ENCODE results near the gene CD72.

CD72 gene, protein sequence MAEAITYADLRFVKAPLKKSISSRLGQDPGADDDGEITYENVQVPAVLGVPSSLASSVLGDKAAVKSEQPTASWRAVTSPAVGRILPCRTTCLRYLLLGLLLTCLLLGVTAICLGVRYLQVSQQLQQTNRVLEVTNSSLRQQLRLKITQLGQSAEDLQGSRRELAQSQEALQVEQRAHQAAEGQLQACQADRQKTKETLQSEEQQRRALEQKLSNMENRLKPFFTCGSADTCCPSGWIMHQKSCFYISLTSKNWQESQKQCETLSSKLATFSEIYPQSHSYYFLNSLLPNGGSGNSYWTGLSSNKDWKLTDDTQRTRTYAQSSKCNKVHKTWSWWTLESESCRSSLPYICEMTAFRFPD

GRCh38 chr9:35618325-35618727, at the start of gene CD72:
Gene CD72, minus strand, starts transcription at chr9:35618413. Its CDS starts 110 bp downstream, at chr9:35618303.
- H3K9me3 Mint-ChIP-seq, result no peaks in the 10 kb centered on the region
- no peaks in the 10 kb centered on the region for H3K27me3 Mint-ChIP-seq
- H3K4me3 Mint-ChIP-seq, result peak within 1 kb of the TSS; percentile 80
- H3K4me1 Mint-ChIP-seq, result peaks cover 90% of the 10 kb centered on the region
- peak within 1 kb of the TSS; percentile 95 for H3K27ac Mint-ChIP-seq
- peak; percentile 63 for ATAC-seq
- peaks cover 26% of the 10 kb centered on the region for H3K36me3 Mint-ChIP-seq

- H3K27ac Mint-ChIP-seq, result no peak overlapping the region
- ATAC-seq, result no peak
- H3K9me3 Mint-ChIP-seq, result no peaks in the 10 kb centered on the region
- H3K36me3 Mint-ChIP-seq, result no peaks in the 10 kb centered on the region
- H3K4me1 Mint-ChIP-seq, result peaks cover 19% of the 10 kb centered on the region
- H3K27me3 Mint-ChIP-seq, result no peaks in the 10 kb centered on the region
- no peak overlapping the region for H3K4me3 Mint-ChIP-seq
Observed at GRCh38 chr9:35667939-35668338, 49.7 kb upstream of the CD72 start.

GRCh38 chr9:35666549-35666948, 48.3 kb upstream of the CD72 start:
- H3K36me3 Mint-ChIP-seq, result no peaks in the 10 kb centered on the region
- no peaks in the 10 kb centered on the region for H3K27me3 Mint-ChIP-seq
- peak; percentile 56 for ATAC-seq
- H3K9me3 Mint-ChIP-seq, result no peaks in the 10 kb centered on the region
- H3K27ac Mint-ChIP-seq, result no peak overlapping the region
- no peak overlapping the region for H3K4me3 Mint-ChIP-seq
- H3K4me1 Mint-ChIP-seq, result peaks cover 33% of the 10 kb centered on the region

DNA sequence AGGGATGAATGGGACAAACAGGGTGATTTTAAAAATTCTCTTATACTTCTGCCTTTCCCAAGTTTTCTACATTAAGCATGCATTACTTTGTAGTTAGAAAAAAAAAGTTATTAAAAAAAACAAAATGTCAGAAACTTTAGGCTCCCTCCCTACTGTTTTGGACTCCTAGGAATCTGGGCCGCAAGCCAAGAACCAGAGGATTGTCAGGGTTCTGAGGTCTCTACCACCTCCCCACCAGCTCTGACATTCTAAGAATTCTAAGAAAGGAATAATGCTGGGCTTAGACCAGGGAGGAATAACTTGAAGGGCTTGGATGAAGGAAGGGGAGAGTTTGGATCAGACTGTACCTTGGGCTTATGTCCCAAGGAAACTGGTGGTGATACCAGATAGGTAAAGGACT, 47.8 kb upstream of the CD72 start:
- Mint-ChIP-seq H3K4me1 (peaks cover 35% of the 10 kb centered on the region), H3K36me3 (peaks cover 2% of the 10 kb centered on the region)

DNA sequence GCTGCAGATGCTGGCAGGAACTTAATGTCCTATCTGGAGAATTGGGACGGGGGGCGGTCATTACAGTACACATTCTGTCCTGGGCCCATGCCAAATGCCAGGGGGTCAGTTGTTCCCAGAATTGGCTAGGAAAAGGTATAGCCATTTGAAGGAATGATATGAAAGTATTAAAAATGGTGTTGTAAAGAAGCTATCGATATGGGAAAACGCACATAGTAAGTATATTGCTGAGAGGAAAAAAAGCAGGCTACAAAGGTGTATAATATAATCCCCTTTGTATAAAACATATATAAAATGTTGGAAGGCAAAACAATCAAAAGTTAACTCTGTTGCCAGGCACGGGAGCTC, 47.2 kb upstream of the CD72 start:
- Mint-ChIP-seq H3K9me3 (no peaks in the 10 kb centered on the region), H3K36me3 (peaks cover 8% of the 10 kb centered on the region), H3K4me1 (peaks cover 41% of the 10 kb centered on the region), H3K27ac (peak overlapping the region; percentile 77), H3K4me3 (peak overlapping the region; percentile 82), H3K27me3 (no peaks in the 10 kb centered on the region)
- no peak for ATAC-seq

More for the DNA sequence above, 47.8 kb upstream of the CD72 start:
- Mint-ChIP-seq H3K9me3 (no peaks in the 10 kb centered on the region), H3K27ac (no peak overlapping the region), H3K4me3 (no peak overlapping the region), H3K27me3 (no peaks in the 10 kb centered on the region)
- ATAC-seq, result no peak

- Mint-ChIP-seq H3K27me3 (no peaks in the 10 kb centered on the region), H3K36me3 (peaks cover 13% of the 10 kb centered on the region), H3K9me3 (no peaks in the 10 kb centered on the region), H3K27ac (peak within 1 kb of the TSS; percentile 77), H3K4me1 (peaks cover 48% of the 10 kb centered on the region), H3K4me3 (peak within 1 kb of the TSS; percentile 82)
- peak; percentile 79 for ATAC-seq
Observed at GRCh38 chr9:35664531-35665470, 46.6 kb upstream of the CD72 start, which contains the start of gene ARHGEF39. Gene ARHGEF39, minus strand, starts transcription at chr9:35665195. Its CDS starts 26 bp downstream, at chr9:35665169.

DNA sequence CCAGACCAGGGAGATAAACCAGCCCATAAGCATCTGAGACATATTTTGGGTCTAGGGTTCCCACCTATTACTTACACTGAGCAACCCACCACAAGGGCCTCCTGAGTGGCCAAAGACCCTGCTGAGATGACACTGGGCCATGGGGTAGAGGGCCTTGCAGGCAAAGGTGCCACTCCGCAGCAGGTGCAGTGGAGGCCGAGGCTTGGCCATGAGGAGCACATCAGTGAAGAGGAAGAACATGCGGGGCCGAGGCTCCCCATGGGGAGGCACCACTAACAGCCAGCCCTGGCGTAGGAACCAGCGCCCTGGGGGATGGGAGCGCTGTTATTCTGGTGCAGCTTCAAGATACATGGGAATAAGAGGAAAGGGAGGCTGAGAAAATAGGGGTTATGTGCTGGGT, 44.2 kb upstream of the CD72 start:
- ATAC-seq, result no peak
- Mint-ChIP-seq H3K27me3 (no peaks in the 10 kb centered on the region), H3K4me1 (peaks cover 66% of the 10 kb centered on the region), H3K36me3 (peaks cover 22% of the 10 kb centered on the region), H3K27ac (peak overlapping the region; percentile 16), H3K9me3 (no peaks in the 10 kb centered on the region), H3K4me3 (no peak overlapping the region)

- peak overlapping the region; percentile 16 for H3K27ac Mint-ChIP-seq
- no peak for ATAC-seq
- H3K27me3 Mint-ChIP-seq, result no peaks in the 10 kb centered on the region
- H3K4me3 Mint-ChIP-seq, result no peak overlapping the region
- no peaks in the 10 kb centered on the region for H3K9me3 Mint-ChIP-seq
- H3K36me3 Mint-ChIP-seq, result peaks cover 22% of the 10 kb centered on the region
- peaks cover 71% of the 10 kb centered on the region for H3K4me1 Mint-ChIP-seq
Observed at GRCh38 chr9:35661756-35662350, 43.6 kb upstream of the CD72 start.

GRCh38 chr9:35660966-35661415, 42.8 kb upstream of the CD72 start:
- Mint-ChIP-seq H3K4me1 (peaks cover 71% of the 10 kb centered on the region), H3K9me3 (no peaks in the 10 kb centered on the region), H3K4me3 (no peak overlapping the region), H3K27me3 (no peaks in the 10 kb centered on the region), H3K36me3 (peaks cover 22% of the 10 kb centered on the region), H3K27ac (no peak overlapping the region)
- ATAC-seq, result no peak

GRCh38 chr9:35659340-35659739, 41.1 kb upstream of the CD72 start:
- ATAC-seq, result no peak
- peak overlapping the region; percentile 99 for H3K27ac Mint-ChIP-seq
- peaks cover 22% of the 10 kb centered on the region for H3K36me3 Mint-ChIP-seq
- H3K4me3 Mint-ChIP-seq, result peak overlapping the region; percentile 94
- H3K4me1 Mint-ChIP-seq, result peaks cover 66% of the 10 kb centered on the region
- no peaks in the 10 kb centered on the region for H3K27me3 Mint-ChIP-seq
- H3K9me3 Mint-ChIP-seq, result no peaks in the 10 kb centered on the region

GRCh38 chr9:35658968-35659220, 40.7 kb upstream of the CD72 start:
- peaks cover 22% of the 10 kb centered on the region for H3K36me3 Mint-ChIP-seq
- peaks cover 66% of the 10 kb centered on the region for H3K4me1 Mint-ChIP-seq
- ATAC-seq, result no peak
- peak overlapping the region; percentile 94 for H3K4me3 Mint-ChIP-seq
- no peaks in the 10 kb centered on the region for H3K27me3 Mint-ChIP-seq
- H3K27ac Mint-ChIP-seq, result peak overlapping the region; percentile 99
- H3K9me3 Mint-ChIP-seq, result no peaks in the 10 kb centered on the region

DNA sequence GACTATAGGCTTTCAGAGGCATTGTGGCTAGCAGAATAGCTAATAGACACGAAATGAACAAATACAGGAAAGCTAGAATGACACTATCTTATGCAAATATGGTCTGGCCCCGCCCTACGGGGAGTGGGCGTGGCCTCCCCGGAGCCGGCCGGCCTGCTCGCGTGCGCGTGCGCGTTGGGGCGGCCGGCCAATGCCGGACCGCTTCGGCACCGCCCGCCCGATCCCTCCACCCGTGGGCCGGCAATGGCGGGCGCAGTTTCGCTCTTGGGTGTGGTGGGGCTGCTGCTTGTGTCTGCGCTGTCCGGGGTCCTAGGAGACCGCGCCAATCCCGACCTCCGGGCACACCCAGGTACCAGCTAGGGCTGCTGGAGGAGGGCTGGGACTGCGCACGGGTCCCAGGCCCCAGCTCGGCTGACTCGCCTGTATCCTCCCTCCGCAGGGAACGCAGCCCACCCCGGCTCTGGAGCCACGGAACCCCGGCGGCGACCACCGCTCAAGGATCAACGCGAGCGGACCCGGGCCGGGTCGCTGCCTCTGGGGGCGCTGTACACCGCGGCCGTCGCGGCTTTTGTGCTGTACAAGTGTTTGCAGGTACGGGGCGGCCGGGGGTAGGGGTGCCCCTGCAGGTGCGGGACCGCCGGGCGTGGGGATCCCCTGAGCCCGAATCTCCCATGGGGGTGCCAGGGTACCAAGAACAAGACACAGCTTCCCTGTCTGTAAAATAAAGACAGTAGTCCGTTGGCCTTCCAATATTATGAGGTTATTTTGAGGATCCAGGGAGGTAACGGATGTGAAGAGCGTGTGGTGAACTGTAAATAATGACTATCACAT, 40.1 kb upstream of the CD72 start, which contains the start of gene CCDC107:
CCDC107 (plus strand) TSS at position 156 of the 831 bp plus-strand sequence; CDS start at position 244, 88 bp downstream.
- H3K27ac Mint-ChIP-seq, result peak within 1 kb of the TSS; percentile 99
- peaks cover 22% of the 10 kb centered on the region for H3K36me3 Mint-ChIP-seq
- no peaks in the 10 kb centered on the region for H3K9me3 Mint-ChIP-seq
- peak; percentile 89 for ATAC-seq
- peaks cover 66% of the 10 kb centered on the region for H3K4me1 Mint-ChIP-seq
- peak within 1 kb of the TSS; percentile 94 for H3K4me3 Mint-ChIP-seq
- no peaks in the 10 kb centered on the region for H3K27me3 Mint-ChIP-seq

DNA sequence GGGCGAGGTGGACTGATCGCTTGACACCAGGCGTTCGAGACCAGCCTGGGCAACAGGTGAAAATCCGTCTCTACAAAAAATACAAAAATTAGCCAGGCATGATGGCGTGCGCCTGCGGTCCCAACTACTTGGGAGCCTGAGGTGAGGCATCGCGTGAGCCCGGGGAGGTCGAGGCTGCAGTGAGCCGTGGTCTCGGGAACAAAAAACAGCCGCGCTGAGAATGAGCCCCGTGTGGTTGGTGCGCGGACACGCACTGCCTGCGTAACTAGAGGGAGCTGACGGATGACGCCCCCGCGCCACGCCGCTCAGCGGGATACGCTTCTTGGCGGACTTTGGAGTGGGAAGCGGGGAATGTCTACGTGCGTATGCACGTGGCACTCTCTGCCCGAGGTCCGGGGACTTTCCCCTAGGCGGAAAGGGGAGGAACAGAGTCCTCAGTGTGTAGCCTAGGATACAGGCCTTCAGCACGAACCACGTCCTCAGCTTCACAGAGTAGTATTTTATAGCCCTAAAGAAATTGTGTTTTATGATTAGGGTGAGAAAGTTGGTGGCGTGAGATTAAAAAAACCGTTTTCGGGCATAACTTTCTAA, 39.4 kb upstream of the CD72 start, which contains the start of gene RMRP:
RMRP (minus strand) TSS at position 474 of the 591 bp plus-strand sequence.
- no peaks in the 10 kb centered on the region for H3K27me3 Mint-ChIP-seq
- peaks cover 22% of the 10 kb centered on the region for H3K36me3 Mint-ChIP-seq
- peak; percentile 96 for ATAC-seq
- no peaks in the 10 kb centered on the region for H3K9me3 Mint-ChIP-seq
- H3K27ac Mint-ChIP-seq, result peak within 1 kb of the TSS; percentile 99
- peaks cover 63% of the 10 kb centered on the region for H3K4me1 Mint-ChIP-seq
- peak within 1 kb of the TSS; percentile 94 for H3K4me3 Mint-ChIP-seq

Data from stimulated activated memory B cell treated with anti-CD40 and anti-IgM and Interleukin-4, amounts not matched to agents 10 μg/mL and 1 μg/mL and 100 μg/mL, for 72 hours (primary cell).